Common myeloid progenitor, CD34-positive (primary cell): ENCODE results near the gene GRID1.
A peak's percentile ranks its signal among the peaks of the same experiment; 100 is the strongest.

ENCODE experiments used
- CTCF ChIA-PET: fragments of 350-600 bp; sonication (Branson Sonifier 250); formaldehyde crosslinking; loops from one replicate; lab custom pipeline; 2021; ENCODE audit warnings: antibody characterized with exemption; lab: Charles Lee
- POLR2A ChIA-PET: fragments of 350-600 bp; sonication (Branson Sonifier 250); formaldehyde crosslinking; loops from one replicate; lab custom pipeline; 2021; ENCODE audit warnings: antibody characterized with exemption; lab: Charles Lee
- DNase-seq, 3 donors: peaks; one replicate each; pipeline versions ENCODE4 v3.0.0 to v3.0.0-alpha.2; 2013
- H3K27ac ChIP-seq, 2 experiments: 1 replicate in 1 of 2; 2 replicates in 1 of 2; pipeline ENCODE4 v1.7.0; 2013; ENCODE audit warnings: inconsistent platforms in 2 of 2, low read length in 2 of 2, mild to moderate bottlenecking in 2 of 2, low read depth in 1 of 2, moderate library complexity in 1 of 2; ENCODE audit not compliant: severe bottlenecking in 2 of 2, insufficient read depth in 1 of 2, poor library complexity in 1 of 2
- H3K27me3 ChIP-seq, 5 experiments: replicated peaks in 2 of 5; 1 replicate in 3 of 5; 2 replicates in 2 of 5; pipeline versions ENCODE4 v1.6.1 to v1.7.0; 2013; ENCODE audit warnings: low read length in 4 of 5, mild to moderate bottlenecking in 2 of 5, moderate library complexity in 2 of 5, inconsistent platforms in 1 of 5; ENCODE audit not compliant: insufficient read depth in 5 of 5, control insufficient read depth in 4 of 5
- H3K36me3 ChIP-seq, 4 experiments: 1 replicate in 2 of 4; 2 replicates in 2 of 4; pipeline versions ENCODE4 v1.6.1 to v1.7.0; 2013; ENCODE audit warnings: low read length in 3 of 4, control low read depth in 1 of 4, mild to moderate bottlenecking in 1 of 4; ENCODE audit not compliant: control insufficient read depth in 4 of 4, insufficient read depth in 4 of 4
- H3K4me1 ChIP-seq, 4 experiments: 1 replicate in 3 of 4; 2 replicates in 1 of 4; pipeline versions ENCODE4 v1.6.1 to v1.7.1; 2013; ENCODE audit warnings: low read length in 3 of 4, mild to moderate bottlenecking in 3 of 4, control low read depth in 1 of 4, inconsistent platforms in 1 of 4, moderate library complexity in 1 of 4; ENCODE audit not compliant: control insufficient read depth in 4 of 4, insufficient read depth in 4 of 4; ENCODE audit errors: control extremely low read depth in 1 of 4
- H3K4me3 ChIP-seq, 7 experiments: 1 replicate in 4 of 7; 2 replicates in 3 of 7; pipeline versions ENCODE4 v1.5.1 to v1.7.0; 2013; ENCODE audit warnings: mild to moderate bottlenecking in 7 of 7, low read length in 6 of 7, moderate library complexity in 6 of 7, inconsistent platforms in 2 of 7, low read depth in 2 of 7, control low read depth in 1 of 7; ENCODE audit not compliant: insufficient read depth in 4 of 7, control insufficient read depth in 1 of 7; ENCODE audit errors: extremely low read depth in 1 of 7
- H3K9me3 ChIP-seq, 5 experiments: 1 replicate in 4 of 5; 2 replicates in 1 of 5; pipeline versions ENCODE4 v1.6.1 to v1.7.1; 2013; ENCODE audit warnings: low read length in 4 of 5, mild to moderate bottlenecking in 2 of 5, inconsistent platforms in 1 of 5, low read depth in 1 of 5, moderate library complexity in 1 of 5; ENCODE audit not compliant: control insufficient read depth in 4 of 5, insufficient read depth in 2 of 5; ENCODE audit errors: control extremely low read depth in 1 of 5
- WGBS: methylation state at CpG from one replicate; pipeline ENCODE4 v1.1.5; 2013; ENCODE audit not compliant: insufficient coverage; 5-methylcytosine and 5-hydroxymethylcytosine counted together

Gene GRID1

DNA sequence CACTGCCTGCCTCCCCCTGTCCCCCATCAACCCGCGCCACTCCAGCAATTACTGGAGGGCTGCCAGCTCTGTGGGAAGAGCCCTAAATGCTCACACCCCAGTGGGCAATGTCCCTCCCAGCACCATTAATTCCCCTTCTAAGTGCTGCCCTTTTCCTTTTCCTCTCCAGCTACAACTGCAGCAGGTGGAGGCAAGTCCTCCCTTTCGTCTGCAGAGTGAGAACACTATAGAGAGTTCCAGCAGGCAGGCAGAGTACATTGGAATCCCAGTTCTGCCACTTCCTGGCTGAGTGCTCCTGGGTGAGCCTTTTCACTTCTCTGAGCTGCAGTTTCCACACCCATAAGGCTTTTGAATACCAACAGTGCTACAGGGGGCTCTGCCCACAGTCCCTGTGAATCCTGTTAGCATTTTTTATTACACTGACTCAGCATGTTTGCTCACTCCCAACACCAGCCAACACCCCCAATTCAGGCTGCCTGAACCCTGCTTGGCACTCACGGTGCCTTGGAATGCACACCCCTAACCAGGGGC lies 447.0 kb downstream of the GRID1 start:
- Histone ChIP-seq H3K4me3 (no peak overlapping the region), H3K4me1 (peaks cover 0 to 9% (median 3%) of the 10 kb centered on the region in 4 experiments), H3K27ac (no peak overlapping the region), H3K27me3 (no peaks in the 10 kb centered on the region), H3K36me3 (no peaks in the 10 kb centered on the region), H3K9me3 (no peaks in the 10 kb centered on the region)
- CTCF ChIA-PET, result no interaction called here
- 0% methylated on average over 3 of the region's 4 CpGs for WGBS
- POLR2A ChIA-PET, result no interaction called here
- peak in 2 of 3 donors; percentile 7 to 15 for DNase-seq

DNA sequence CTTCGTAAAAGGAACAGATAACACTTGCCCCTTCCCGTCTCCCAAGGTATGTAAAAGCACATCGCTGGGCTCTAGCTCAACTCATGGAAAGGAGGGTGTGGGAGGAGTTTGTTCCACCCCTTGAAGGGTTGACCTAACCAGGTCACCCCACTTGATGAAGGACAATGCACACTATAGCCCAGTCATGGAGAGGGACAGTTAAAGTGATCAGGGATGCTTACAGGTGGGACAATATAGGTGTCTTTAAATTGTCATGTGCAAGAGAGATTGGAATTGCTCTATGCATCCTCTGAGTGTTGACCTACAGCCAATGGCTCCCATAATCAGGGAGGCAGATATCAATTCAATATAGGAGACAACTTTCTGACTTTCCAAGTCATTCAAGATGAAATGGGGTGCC lies 448.2 kb downstream of the GRID1 start:
- Histone ChIP-seq H3K4me1 (peaks cover 0 to 9% (median 3%) of the 10 kb centered on the region in 4 experiments), H3K9me3 (no peaks in the 10 kb centered on the region), H3K36me3 (no peaks in the 10 kb centered on the region), H3K27me3 (no peaks in the 10 kb centered on the region), H3K27ac (no peak overlapping the region), H3K4me3 (no peak overlapping the region)
- DNase-seq, result no peak
- 81% methylated on average over 3 of the region's 3 CpGs for WGBS
- CTCF ChIA-PET, result no interaction called here
- POLR2A ChIA-PET, result interaction anchor here (0.6 kb wide), 1 partner anchor 414 kb away, joined by 3 read pairs; no protein-coding TSS in a partner anchor

DNA sequence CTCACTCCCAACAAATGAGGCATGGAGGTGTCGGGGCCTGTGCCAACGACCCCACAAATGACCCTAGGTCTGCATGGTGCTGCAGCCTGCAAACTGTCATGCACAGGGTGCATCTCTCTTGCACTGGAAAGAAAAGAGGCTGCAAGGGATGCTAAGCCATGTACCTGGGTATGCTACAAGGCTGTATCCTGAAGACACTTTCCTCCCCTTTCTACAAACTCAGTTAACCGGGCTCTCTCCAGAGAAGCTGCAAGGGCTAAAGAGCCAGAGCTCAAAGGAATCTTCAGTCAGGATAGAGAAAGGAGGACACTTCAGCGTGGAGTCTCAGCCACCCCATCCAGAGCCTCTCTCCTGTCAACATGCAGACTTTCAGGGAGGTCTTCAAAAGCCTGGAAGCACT lies 449.0 kb downstream of the GRID1 start:
- CTCF ChIA-PET, result no interaction called here
- WGBS, result 89% methylated on average over 3 of the region's 4 CpGs
- no peaks in the 10 kb centered on the region for H3K27me3 ChIP-seq
- no peaks in the 10 kb centered on the region for H3K9me3 ChIP-seq
- POLR2A ChIA-PET, result interaction anchor here (0.6 kb wide), 1 partner anchor 414 kb away, joined by 3 read pairs; no protein-coding TSS in a partner anchor
- H3K4me3 ChIP-seq, result no peak overlapping the region
- H3K4me1 ChIP-seq, result peaks cover 0 to 9% (median 3%) of the 10 kb centered on the region in 4 experiments
- H3K27ac ChIP-seq, result no peak overlapping the region
- H3K36me3 ChIP-seq, result no peaks in the 10 kb centered on the region
- DNase-seq, result no peak

DNA sequence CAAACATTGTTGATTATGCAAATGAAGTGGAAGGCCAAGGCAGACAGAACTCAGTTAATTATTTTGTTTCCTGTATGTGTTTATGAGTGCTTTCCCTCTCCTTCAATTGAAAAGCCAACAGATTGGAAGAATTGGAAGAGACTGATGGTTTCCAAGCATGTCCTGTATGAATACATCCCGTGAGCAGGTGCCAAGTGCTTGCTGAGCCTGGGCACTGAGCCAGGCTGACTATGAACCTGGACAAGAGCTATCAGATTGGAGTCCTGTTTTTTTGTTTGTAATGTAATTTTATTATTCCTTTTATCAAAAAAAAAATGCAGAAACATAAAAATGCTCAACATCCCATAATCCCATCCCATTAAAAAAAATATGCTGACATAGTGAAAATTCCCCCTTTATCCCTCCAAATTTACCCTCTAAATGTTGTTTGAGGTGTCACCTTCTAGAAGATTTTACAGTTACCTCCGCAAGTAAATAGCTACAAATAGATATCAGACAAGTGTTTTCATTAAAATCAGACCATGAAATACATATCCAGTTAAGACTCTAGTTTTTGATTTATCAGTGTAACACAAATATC lies 449.5 kb downstream of the GRID1 start:
- ChIA-PET POLR2A (no interaction called here), CTCF (no interaction called here)
- H3K27me3 ChIP-seq, result no peaks in the 10 kb centered on the region
- no peak for DNase-seq
- H3K4me3 ChIP-seq, result no peak overlapping the region
- H3K9me3 ChIP-seq, result no peaks in the 10 kb centered on the region
- no CpG with 5 or more reads among the region's 2 CpGs for WGBS
- peaks cover 0 to 9% (median 3%) of the 10 kb centered on the region in 4 experiments for H3K4me1 ChIP-seq
- no peak overlapping the region for H3K27ac ChIP-seq
- H3K36me3 ChIP-seq, result no peaks in the 10 kb centered on the region

DNA sequence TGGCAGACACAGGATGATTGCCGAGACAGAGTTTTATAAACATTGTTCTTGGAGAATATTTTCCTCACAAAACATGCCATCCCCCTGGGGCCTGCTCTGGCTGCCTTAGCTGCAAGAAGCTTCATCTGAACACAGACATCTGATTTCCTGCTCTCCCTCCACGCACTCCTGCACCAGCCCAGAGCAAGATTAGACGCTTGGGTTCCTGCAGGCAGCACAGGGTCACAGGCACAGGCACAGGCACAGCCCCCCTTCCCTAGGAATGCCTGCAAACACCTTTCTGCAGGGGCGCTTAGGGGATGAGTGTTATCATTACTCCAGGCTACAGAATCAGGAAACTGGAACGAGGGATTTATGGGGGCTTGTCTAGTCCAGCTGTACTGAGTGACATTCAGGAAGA lies 450.3 kb downstream of the GRID1 start:
- no peak overlapping the region for H3K27ac ChIP-seq
- CTCF ChIA-PET, result no interaction called here
- H3K27me3 ChIP-seq, result no peaks in the 10 kb centered on the region
- no peaks in the 10 kb centered on the region for H3K36me3 ChIP-seq
- peaks cover 0 to 9% (median 3%) of the 10 kb centered on the region in 4 experiments for H3K4me1 ChIP-seq
- no peak for DNase-seq
- WGBS, result 79% methylated on average over 4 of the region's 5 CpGs
- H3K9me3 ChIP-seq, result no peaks in the 10 kb centered on the region
- no peak overlapping the region for H3K4me3 ChIP-seq
- POLR2A ChIA-PET, result no interaction called here

DNA sequence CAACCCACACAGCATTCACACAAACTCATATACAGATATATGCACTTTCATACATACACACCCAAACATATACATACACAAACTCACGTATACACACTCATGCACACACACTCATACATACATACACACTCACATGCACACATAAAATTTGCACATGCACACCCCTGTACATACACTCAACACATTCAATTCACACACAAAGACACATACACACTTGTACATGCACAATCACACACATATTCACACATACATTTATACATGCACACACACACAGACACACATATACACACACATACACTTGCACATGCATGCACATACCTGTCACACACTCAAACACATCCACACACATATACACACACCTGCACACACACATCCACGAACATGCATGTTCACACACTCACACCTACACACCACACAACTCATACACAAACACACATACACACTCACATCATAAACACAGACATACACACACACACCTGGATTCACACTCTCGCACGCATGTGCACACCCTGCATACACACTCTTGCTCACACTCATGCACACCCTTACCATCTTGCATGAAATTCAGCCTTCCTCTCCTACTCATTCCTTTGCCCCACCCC lies 451.2 kb downstream of the GRID1 start:
- CTCF ChIA-PET, result no interaction called here
- Histone ChIP-seq H3K4me1 (peaks cover 0 to 9% (median 3%) of the 10 kb centered on the region in 4 experiments), H3K27ac (no peak overlapping the region), H3K9me3 (no peaks in the 10 kb centered on the region), H3K36me3 (no peaks in the 10 kb centered on the region), H3K27me3 (no peaks in the 10 kb centered on the region), H3K4me3 (no peak overlapping the region)
- POLR2A ChIA-PET, result no interaction called here
- 100% methylated on average over 4 of the region's 4 CpGs for WGBS
- no peak for DNase-seq

DNA sequence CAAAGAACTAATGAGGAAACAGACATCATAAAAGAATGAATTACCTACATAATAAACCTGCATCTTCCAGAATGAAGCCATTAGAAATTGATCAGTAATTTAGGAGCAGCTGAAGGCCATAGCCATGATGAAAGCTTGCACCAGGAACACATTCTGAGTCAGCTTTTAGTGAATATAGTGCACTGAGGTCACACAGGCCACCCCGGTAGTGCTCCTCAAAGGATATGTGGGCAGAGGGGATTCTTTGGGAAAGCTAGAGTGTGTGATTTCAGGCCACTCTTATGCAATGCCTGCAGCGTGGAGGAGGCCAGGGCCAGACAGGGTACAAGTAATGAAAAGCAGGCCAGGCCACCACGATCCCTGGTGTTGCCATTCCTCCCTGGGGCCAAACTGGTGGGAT lies 451.9 kb downstream of the GRID1 start:
- Histone ChIP-seq H3K4me3 (no peak overlapping the region), H3K9me3 (no peaks in the 10 kb centered on the region), H3K27ac (no peak overlapping the region), H3K27me3 (no peaks in the 10 kb centered on the region), H3K4me1 (peaks cover 0 to 7% (median 3%) of the 10 kb centered on the region in 4 experiments), H3K36me3 (no peaks in the 10 kb centered on the region)
- no peak for DNase-seq
- ChIA-PET CTCF (no interaction called here), POLR2A (no interaction called here)
- WGBS, result 90% methylated on average over 3 of the region's 3 CpGs
